ENCODE data around the gene ADAMTS9.

The ADAMTS9 gene

DNA sequence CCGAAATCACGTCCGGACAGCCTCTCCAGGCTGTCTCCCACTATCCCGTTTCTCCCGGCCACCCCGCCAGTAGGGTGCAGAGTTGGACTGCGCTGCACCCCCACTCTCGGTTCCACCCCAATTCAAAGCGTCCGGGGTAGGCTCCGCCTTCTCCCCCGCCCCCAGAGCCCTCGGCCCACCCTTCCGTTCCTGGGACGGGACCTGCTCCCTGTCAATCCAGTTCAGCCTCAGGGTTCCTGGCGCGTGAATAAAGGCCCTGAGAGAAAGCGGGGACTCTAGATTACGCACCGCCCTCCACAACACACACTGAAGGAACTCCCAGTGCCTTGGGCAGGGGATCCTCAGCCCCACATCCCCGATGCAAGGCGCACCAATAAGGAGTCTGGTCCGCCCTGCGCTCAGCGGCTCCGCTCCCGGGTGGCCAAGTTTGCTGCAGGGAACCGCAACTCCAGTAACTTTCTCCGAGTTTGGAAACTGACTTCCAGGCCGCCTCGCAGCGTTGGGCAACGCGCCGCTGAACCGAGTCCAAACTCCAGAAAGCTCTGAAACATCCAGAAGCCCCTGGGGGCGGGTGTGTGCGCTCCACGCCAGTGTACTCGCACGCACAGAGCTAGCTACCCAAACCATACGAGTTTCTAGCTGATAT is 1.9 kb downstream of the ADAMTS9 start:
- DNase-seq, result peak; percentile 13

GRCh38 chr3:64685331-64685799 is 2.4 kb downstream of the ADAMTS9 start:
- no peak for DNase-seq

- no peak for DNase-seq
Measured at GRCh38 chr3:64684715-64685261, 3.0 kb downstream of the ADAMTS9 start.

- DNase-seq, result no peak
Measured at GRCh38 chr3:64681827-64682226, 6.0 kb downstream of the ADAMTS9 start.

- no peak for DNase-seq
Measured at GRCh38 chr3:64681015-64681414, 6.8 kb downstream of the ADAMTS9 start.

DNA sequence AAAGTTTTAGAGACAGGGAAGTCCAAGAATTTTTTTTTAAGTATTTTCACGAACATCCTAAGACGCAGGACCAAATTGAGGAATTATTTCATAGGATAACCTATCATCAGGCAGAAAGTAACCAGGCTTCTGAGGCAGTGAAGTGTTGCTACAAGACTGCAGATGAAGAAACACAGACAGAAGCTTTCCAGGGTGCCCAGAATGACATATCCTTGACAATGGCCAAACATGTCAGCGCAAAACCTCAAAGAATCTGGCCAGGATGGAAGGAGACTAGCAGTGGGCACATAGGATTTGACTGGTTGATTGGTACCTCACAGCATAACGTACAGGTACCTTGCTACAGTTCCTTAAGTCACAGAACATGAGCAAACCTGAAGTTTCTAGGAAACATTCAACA is 7.5 kb downstream of the ADAMTS9 start:
- no peak for DNase-seq

- DNase-seq, result no peak
Measured at GRCh38 chr3:64677961-64678716, 9.7 kb downstream of the ADAMTS9 start.

DNA sequence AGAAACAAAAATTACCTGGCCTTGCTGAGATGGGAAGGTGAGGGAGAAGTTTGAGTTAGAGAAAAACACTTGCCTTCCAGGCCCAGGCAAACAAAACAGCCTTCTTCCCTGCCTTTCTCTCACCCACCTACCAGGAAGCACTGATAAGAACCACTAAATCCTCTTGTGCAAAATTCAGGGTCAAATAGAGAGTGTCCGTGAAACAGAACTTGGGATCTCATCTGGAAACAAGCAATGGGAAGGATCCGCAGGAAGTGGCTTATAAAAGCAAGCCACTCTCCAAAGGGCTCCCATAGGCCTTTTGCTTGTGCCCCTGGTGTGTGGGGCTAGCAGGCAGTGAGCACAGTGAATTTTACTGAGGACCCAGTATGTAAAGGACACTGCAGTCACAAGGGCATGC is 11.0 kb downstream of the ADAMTS9 start:
- DNase-seq, result no peak

DNA sequence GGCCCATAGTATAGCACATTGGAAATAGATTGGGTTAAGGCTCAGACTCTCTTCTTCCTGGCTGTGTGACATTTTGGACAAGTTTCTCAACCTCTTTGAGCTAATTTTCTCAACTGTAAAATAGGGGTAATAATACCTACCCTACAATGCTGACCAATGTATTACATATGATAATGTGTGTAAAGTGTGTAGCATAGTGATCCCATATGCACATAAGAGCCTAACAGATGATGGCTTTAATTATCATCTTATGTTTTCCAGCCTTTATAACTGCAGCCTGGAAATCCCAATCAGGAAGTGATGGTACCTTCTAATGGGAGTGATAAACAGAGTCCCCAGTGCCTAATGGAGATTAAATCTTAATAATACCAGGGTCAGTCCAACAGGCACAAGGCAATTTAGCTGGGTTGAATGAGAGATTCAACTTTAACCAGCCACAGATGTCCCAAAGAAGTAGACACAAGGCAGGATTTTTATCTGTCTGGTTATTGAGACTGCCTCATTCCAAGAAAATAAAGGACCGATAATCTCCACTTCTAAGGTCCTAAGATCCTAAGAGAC is 12.0 kb downstream of the ADAMTS9 start:
- no peak for DNase-seq

DNA sequence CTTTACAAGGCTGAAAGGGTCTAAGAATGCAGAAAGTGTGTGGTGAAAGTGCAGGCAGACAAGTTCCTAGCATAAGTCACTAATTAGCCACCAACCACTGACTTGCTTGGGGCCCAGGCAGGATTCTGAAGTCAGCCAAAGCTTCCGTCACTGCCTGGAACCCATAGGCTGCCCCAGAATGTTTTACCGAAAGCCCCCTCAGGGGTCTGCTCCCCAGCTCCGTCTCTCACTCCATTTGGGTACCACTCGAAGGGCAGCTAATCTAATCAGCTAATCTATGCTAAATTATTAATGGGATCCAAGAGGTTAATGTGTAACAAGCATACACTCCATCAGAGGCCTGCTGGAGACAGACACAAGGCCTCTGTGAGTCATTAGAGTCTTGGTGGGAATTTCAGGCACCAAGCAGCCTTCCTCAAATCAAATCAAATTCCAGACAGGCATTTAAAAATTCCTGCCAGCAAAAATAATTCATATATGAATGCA is 13.2 kb downstream of the ADAMTS9 start:
- no peak for DNase-seq

DNA sequence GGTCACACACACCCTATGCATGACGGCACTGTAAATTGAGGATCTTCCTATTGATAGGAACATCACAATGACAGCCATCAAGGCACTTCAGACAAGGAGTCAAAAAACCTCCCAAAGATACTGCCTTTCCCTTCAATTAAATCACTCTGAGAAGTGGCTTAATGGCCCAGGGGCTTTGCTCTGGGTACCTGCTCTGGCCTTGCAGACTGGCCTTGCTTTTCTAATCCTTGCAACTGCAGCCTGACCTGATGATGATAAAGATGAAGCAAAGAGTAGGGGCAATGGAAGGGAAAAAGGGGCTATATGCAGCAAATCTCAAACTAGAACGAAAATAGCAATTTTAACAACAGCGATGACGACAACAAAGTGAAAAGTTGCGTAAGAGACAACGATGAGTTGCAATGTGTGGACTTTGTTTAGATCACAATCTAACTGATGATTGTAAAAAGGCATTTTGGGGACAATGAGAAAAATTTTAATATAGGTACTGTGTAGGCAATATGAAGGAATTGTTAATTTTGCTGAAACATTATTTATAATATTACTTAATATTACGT is 14.6 kb downstream of the ADAMTS9 start:
- DNase-seq, result no peak

DNA sequence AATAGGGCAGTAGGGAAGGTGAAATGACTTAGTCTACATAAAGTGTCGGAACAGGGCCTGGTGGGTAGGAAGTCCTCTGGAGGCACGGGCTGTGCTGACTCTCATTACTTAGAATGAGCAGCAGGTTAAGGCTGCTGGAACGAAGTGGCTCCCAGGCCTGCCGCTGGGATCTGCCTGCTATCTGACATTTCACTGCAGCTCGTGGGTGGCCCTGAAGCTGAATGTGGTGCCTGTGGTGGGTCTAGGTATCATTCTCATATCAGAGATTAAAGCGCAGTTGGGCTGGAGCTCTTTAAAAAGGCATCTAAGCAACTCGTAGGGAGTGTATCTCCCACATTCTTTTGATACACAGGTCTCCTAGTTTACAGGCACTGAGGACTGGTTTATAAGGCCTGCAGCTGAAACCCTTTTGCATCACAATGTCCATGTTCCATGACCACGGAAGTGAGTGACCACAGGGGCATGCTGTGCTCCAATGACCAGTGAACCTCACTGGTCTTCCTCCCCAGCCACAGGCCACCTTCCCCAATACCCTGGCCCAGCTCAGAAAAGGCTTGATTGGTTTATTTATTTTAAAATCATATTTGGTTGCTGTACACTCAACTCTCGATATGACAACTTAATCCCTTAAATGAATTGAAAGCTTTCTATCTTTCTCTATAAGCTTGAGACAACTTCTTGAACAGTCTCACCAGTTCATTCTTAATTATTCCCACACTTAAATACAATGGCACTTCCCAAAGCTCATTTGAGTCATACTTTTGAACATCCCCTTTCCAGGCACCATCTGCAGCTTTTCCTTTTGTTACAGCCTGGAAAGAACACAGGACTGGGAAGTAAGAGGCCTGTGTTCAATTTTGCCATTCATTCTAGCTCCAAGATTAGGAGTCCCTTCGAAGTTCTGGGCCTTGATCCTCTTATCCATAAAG is 19.0 kb downstream of the ADAMTS9 start:
- no peak for DNase-seq

- no peak for DNase-seq
Measured at GRCh38 chr3:64667887-64668581, 19.8 kb downstream of the ADAMTS9 start.

DNA sequence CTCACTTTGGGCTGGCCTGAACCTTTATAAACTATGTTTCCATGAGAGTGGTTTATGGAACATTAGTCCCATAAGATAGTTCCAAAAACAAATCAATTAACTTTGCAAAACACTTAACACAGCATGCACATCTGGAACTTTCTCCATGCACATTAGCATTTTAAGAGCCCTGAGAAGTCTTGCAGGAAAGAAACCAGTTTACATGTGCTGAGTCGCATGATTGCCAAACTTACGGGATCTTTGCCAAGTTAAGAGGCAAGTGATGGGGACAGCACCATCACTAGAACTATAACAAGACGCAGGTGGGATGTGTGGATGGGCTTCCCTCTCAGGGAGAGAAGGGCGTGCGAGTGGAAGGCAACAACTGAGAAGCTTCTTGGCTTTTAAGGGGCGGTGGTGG is 20.7 kb downstream of the ADAMTS9 start:
- no peak for DNase-seq

DNA sequence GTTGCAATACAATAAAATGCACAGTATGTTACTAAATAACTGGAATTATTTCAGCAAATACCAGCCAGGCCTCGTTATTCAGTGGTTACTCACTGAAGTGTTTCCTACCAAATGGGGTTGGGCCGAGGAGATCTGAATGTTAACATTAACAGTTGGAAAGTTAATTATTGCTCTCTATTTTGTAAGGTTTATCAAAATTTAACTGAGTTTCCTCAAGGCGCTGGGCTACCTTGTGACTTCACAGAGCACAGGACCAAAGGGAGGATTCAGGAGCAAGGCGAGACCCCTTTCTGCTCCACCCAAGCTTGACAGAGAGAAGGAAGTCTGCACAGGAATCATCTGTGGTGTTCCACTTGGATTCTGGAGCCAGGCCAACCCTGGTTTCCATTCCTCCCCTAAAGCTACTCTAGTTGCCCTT is 21.6 kb downstream of the ADAMTS9 start:
- DNase-seq, result no peak

- no peak for DNase-seq
Measured at GRCh38 chr3:64664397-64664796, 23.4 kb downstream of the ADAMTS9 start.

DNA sequence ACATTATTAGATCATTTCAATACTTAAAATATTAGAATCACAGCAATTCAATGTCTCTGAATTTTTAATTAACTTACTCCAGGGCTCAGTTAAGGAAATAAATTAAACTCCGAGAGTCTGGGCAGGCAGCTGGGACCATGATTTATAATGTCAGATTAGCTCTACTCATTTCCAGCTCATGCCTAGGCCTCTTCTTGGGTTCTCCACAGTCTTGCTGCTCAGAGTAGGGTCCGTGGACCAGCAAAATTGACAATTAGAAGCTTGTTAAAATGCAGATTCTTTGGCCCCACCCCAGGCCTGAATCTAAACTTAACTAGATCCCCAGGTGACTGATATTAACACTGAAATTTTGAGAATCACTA is 28.2 kb downstream of the ADAMTS9 start:
- no peak for DNase-seq

DNA sequence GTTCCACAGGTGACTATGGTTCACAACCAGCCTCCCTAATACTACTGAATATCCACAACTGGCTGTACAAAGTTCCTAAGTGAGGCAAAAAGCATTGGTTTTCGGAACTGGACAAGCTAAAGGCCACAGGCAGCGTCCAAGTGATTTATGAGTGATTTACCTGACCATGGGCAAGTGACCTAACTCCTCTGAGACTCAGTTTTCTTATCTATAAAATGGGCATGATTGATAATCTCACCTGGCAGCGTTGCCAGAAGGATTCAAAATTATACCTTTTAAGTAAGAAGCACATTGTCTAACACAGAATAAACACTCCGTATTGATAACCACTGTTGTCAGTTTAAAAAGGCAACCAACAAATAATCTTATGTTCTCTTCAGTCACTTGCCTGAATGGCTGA is 29.8 kb downstream of the ADAMTS9 start:
- no peak for DNase-seq

- DNase-seq, result no peak
Measured at GRCh38 chr3:64656544-64656943, 31.3 kb downstream of the ADAMTS9 start.

DNA sequence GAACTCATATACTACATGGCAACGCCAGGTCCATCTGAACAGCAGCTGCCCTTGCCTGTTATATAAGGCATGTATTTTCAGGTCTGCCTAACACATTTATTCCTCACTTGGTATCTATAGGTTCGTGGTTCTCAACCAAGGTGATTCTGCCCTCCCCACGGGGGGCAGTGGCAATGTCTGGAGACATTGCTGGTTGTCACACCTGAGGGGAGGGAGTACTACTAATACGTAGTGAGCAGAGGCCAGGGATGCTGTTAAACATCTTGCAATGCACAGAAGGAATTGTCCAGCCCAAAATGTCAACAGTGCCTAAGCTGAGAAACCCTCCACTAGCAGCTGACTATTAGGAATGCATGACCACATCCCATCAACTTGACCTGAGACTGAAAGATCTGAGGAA is 32.6 kb downstream of the ADAMTS9 start:
- DNase-seq, result no peak

DNA sequence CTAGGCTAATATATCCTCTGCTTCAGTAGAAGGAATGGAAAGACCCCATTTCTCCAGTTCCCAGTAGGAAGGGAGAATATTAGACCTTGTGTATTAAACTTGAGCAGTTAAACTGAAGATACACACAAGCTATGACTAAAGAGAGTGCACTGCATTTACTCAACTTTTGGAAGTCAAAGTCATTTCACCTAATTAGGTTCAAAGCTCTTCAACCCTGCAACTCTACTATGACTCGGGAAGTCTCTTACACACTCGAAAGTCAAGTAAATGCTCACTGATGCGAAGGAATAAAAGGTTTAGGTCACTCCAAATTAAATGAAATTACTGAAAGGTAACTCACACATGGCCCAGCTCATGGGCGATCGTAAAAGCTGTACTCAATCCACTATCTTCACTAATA is 33.8 kb downstream of the ADAMTS9 start:
- no peak for DNase-seq

GRCh38 chr3:64653101-64653500 is 34.7 kb downstream of the ADAMTS9 start:
- DNase-seq, result no peak

All from activated CD4-positive, alpha-beta T cell treated with anti-CD3 and anti-CD28 coated beads, Interleukin-2, Interleukin-6, amounts not matched to agents 100 ng/mL and 50 ng/mL, durations not matched to agents 16 hours and 8 hours (primary cell).